Endothelial cell of umbilical vein (primary cell): ENCODE results near the gene RNF19B. TPM values are rescaled to one million over a fixed set of nuclear protein-coding genes. Genes with fewer than 3 reads are reported as not detected.
A peak's percentile ranks its signal among the peaks of the same experiment; 100 is the strongest.

Source experiments
- BruUV-seq: library from RNA; stranded (reverse); fragments of 400-500 nt; replicated peaks from 2 replicates; lab custom pipeline; 2021; lab: Mats Ljungman, UMichigan
- CTCF ChIA-PET: fragments of 300-600, 350-600 bp; sonication (Branson Sonifier 250); formaldehyde crosslinking; loops from one replicate; lab custom pipeline; 2021; ENCODE audit warnings: antibody characterized with exemption, inconsistent platforms; lab: Charles Lee
- POLR2A ChIA-PET: fragments of 300-600, 350-600 bp; sonication (Branson Sonifier 250); formaldehyde crosslinking; loops from one replicate; lab custom pipeline; 2021; ENCODE audit warnings: antibody characterized with exemption, inconsistent platforms; lab: Charles Lee
- DNase-seq: peaks from one replicate; pipeline ENCODE4 v3.0.0-alpha.2; 2011; ENCODE audit warnings: low read depth, low spot score
- FAIRE-seq: peaks from 2 replicates; lab custom pipeline; 2011; peaks lifted over from hg19 to GRCh38; lab: Jason Lieb, UNC
- H2AFZ ChIP-seq: 2 replicates; pipeline ENCODE4 v1.6.0; 2012; ENCODE audit warnings: low read depth, low read length, control low read depth, inconsistent platforms
- H3K27ac ChIP-seq: 2 replicates; pipeline ENCODE4 v1.5.1; 2011; ENCODE audit warnings: low read depth, mild to moderate bottlenecking, control low read depth, low read length, moderate library complexity; ENCODE audit not compliant: insufficient read depth
- H3K27me3 ChIP-seq, 2 experiments: 2 replicates each; pipeline versions ENCODE4 v1.6.0 to v1.6.1; 2011; ENCODE audit warnings: low read length in 2 of 2, mixed read lengths in 1 of 2; ENCODE audit not compliant: control insufficient read depth in 2 of 2, insufficient read depth in 2 of 2
- H3K36me3 ChIP-seq, 2 experiments: 2 replicates in 1 of 2; 3 replicates in 1 of 2; pipeline ENCODE4 v1.5.1; 2011; ENCODE audit warnings: low read length in 2 of 2, mild to moderate bottlenecking in 1 of 2, moderate library complexity in 1 of 2; ENCODE audit not compliant: control insufficient read depth in 2 of 2, insufficient read depth in 2 of 2; ENCODE audit errors: extremely low read depth in 1 of 2
- H3K4me1 ChIP-seq: 3 replicates; pipeline ENCODE4 v1.5.1; 2011; ENCODE audit warnings: mild to moderate bottlenecking, low read length; ENCODE audit not compliant: control insufficient read depth, insufficient read depth; ENCODE audit errors: extremely low read depth
- H3K4me2 ChIP-seq: 2 replicates; pipeline ENCODE4 v1.6.1; 2011; ENCODE audit warnings: low read length, control low read depth, mixed read lengths; ENCODE audit not compliant: insufficient read depth
- H3K4me3 ChIP-seq, 3 experiments: fragments of 200-600 bp in 1 of 3; sonication (generic), shearing (Covaris generic) in 1 of 3; replicated peaks in 1 of 3; 2 replicates each; pipeline ENCODE4 v1.5.1; 2011 to 2016; ENCODE audit warnings: control low read depth in 3 of 3, low read length in 3 of 3, mild to moderate bottlenecking in 2 of 3, inconsistent platforms in 1 of 3, low read depth in 1 of 3, moderate library complexity in 1 of 3; ENCODE audit not compliant: insufficient read depth in 1 of 3
- H3K79me2 ChIP-seq: 2 replicates; pipeline ENCODE4 v1.6.0; 2012; ENCODE audit warnings: low read length, inconsistent platforms; ENCODE audit not compliant: control insufficient read depth, insufficient read depth
- H3K9ac ChIP-seq: replicated peaks from 2 replicates; pipeline ENCODE3; 2011; ENCODE audit warnings: low read length, control low read depth; ENCODE audit not compliant: insufficient read depth; ENCODE audit errors: extremely low read depth
- H3K9me1 ChIP-seq: replicated peaks from 3 replicates; pipeline ENCODE4 v1.6.0; 2011; ENCODE audit warnings: mild to moderate bottlenecking, low read length; ENCODE audit not compliant: control insufficient read depth, insufficient read depth; ENCODE audit errors: extremely low read depth
- H3K9me3 ChIP-seq: replicated peaks from 2 replicates; pipeline ENCODE4 v1.5.1; 2012; ENCODE audit warnings: low read length, inconsistent platforms; ENCODE audit not compliant: control insufficient read depth, insufficient read depth
- H4K20me1 ChIP-seq: replicated peaks from 2 replicates; pipeline ENCODE3; 2011; ENCODE audit warnings: mild to moderate bottlenecking, low read length; ENCODE audit not compliant: control insufficient read depth, insufficient read depth; ENCODE audit errors: extremely low read depth
- EZH2 ChIP-seq: IDR thresholded peaks from 2 replicates; pipeline ENCODE4 v1.6.1; 2012; ENCODE audit warnings: borderline replicate concordance, low read depth, mild to moderate bottlenecking, moderate library complexity, low read length, inconsistent platforms; ENCODE audit not compliant: severe bottlenecking
- FOS ChIP-seq: IDR thresholded peaks from 2 replicates; pipeline ENCODE4 v1.6.1; 2011; ENCODE audit warnings: mild to moderate bottlenecking, low read length, moderate library complexity, borderline replicate concordance; ENCODE audit not compliant: insufficient read depth
- GATA2 ChIP-seq: IDR thresholded peaks from 2 replicates; pipeline ENCODE4 v1.7.0; 2011; ENCODE audit warnings: low read depth, mild to moderate bottlenecking, moderate library complexity, mixed read lengths, low read length; ENCODE audit not compliant: insufficient read length, insufficient read depth
- JUN ChIP-seq: IDR thresholded peaks from 2 replicates; pipeline ENCODE4 v1.6.1; 2011; ENCODE audit warnings: borderline replicate concordance, low read depth; ENCODE audit not compliant: insufficient read length, insufficient read depth
- MAX ChIP-seq: IDR thresholded peaks from 2 replicates; pipeline ENCODE4 v1.6.1; 2011; ENCODE audit not compliant: insufficient read depth, insufficient read length
- POLR2A ChIP-seq: IDR thresholded peaks from 2 replicates; pipeline ENCODE4 v1.6.1; 2012; ENCODE audit warnings: low read depth, mild to moderate bottlenecking, control low read depth, low read length
- POLR2AphosphoS5 ChIP-seq: IDR thresholded peaks from 2 replicates; pipeline ENCODE4 v1.6.1; 2012; ENCODE audit warnings: low read depth, mild to moderate bottlenecking, control low read depth, low read length, moderate library complexity; ENCODE audit not compliant: insufficient read depth
- dilution Hi-C: fragments of 300-500 bp; cut with MboI; formaldehyde crosslinking; loops from one replicate; pipeline ENCODE4 v1.15.0; 2019; ENCODE audit warnings: low sequenced_read_pairs; ENCODE audit not compliant: extremely low pct_ligation_motif_present
- intact Hi-C: fragments of 100-400 bp; cut with micrococcal nuclease; formaldehyde crosslinking; loops from one replicate; pipeline ENCODE4 v1.10.0; 2022
- polyA plus RNA-seq, 4 experiments: library from polyadenylated mRNA; depleted of rRNA in 3 of 4; stranded (reverse) in 3 of 4; unstranded in 1 of 4; fragments of >200 nt; gene quantifications; 2 replicates each; pipeline versions ENCODE4 v1.2.1 to v1.2.3, GENCODE V29; 2011 to 2012; ENCODE audit warnings: missing spikeins in 1 of 4
- total RNA-seq: library from RNA; stranded (reverse); gene quantifications from 2 replicates; pipeline ENCODE4 v1.2.3, GENCODE V29; 2021
- TF ChIP-seq, protein P1 (sequence below), 2 donors: IDR thresholded peaks; 1 replicate in 1 of 2; 2 replicates in 1 of 2; pipeline ENCODE4 v1.5.1; 2011; ENCODE audit warnings: low read length in 2 of 2, mild to moderate bottlenecking in 2 of 2, moderate library complexity in 2 of 2, control low read depth in 1 of 2, inconsistent platforms in 1 of 2, low read depth in 1 of 2; ENCODE audit not compliant: insufficient read depth in 1 of 2; ENCODE audit errors: extremely low read depth in 1 of 2

Gene RNF19B
- total and polyA plus RNA-seq, 2 donors (not counting 3 experiments of a cell fraction or from before 2014, with no cell fraction given): 19.2 to 25.6 TPM

- DNase-seq (no peak), FAIRE-seq (no peak)
- CTCF ChIA-PET: interaction anchor here (0.6 to 2.2 kb wide), 4 partner anchors 9 to 68 kb away, joined by 3 to 16 read pairs (median 4); no protein-coding TSS in a partner anchor
- Histone ChIP-seq H3K9me3 (no peaks in the 10 kb centered on the region), H3K9me1 (no peaks in the 10 kb centered on the region), H2AFZ (no peak overlapping the region), H3K9ac (no peak overlapping the region), H3K4me3 (no peak overlapping the region), H3K4me2 (no peak overlapping the region), H3K27me3 (no peaks in the 10 kb centered on the region), H4K20me1 (no peaks in the 10 kb centered on the region), H3K4me1 (peaks cover 69% of the 10 kb centered on the region), H3K79me2 (no peaks in the 10 kb centered on the region), H3K27ac (no peak overlapping the region), H3K36me3 (no peaks in the 10 kb centered on the region)
- dilution Hi-C loops: loop anchor here (10.0 kb wide), 1 partner anchor 56 kb away; no protein-coding TSS in a partner anchor
- BruUV-seq: no TSS peak
- intact Hi-C loops: no loop called here
- POLR2A ChIA-PET: no interaction called here
- no peak for TF ChIP-seq JUN
- TF ChIP-seq, protein P1, sequence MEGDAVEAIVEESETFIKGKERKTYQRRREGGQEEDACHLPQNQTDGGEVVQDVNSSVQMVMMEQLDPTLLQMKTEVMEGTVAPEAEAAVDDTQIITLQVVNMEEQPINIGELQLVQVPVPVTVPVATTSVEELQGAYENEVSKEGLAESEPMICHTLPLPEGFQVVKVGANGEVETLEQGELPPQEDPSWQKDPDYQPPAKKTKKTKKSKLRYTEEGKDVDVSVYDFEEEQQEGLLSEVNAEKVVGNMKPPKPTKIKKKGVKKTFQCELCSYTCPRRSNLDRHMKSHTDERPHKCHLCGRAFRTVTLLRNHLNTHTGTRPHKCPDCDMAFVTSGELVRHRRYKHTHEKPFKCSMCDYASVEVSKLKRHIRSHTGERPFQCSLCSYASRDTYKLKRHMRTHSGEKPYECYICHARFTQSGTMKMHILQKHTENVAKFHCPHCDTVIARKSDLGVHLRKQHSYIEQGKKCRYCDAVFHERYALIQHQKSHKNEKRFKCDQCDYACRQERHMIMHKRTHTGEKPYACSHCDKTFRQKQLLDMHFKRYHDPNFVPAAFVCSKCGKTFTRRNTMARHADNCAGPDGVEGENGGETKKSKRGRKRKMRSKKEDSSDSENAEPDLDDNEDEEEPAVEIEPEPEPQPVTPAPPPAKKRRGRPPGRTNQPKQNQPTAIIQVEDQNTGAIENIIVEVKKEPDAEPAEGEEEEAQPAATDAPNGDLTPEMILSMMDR (IDR thresholded peaks at IDR 0.05; ENCODE audit: extremely low read depth in 1 of 2, insufficient read depth in 1 of 2, low read depth in 1 of 2, low read length in 2 of 2): peak in 1 of 2 donors; percentile 19
Observed at GRCh38 chr1:33001282-33001681, 36.7 kb upstream of the RNF19B start.

DNA sequence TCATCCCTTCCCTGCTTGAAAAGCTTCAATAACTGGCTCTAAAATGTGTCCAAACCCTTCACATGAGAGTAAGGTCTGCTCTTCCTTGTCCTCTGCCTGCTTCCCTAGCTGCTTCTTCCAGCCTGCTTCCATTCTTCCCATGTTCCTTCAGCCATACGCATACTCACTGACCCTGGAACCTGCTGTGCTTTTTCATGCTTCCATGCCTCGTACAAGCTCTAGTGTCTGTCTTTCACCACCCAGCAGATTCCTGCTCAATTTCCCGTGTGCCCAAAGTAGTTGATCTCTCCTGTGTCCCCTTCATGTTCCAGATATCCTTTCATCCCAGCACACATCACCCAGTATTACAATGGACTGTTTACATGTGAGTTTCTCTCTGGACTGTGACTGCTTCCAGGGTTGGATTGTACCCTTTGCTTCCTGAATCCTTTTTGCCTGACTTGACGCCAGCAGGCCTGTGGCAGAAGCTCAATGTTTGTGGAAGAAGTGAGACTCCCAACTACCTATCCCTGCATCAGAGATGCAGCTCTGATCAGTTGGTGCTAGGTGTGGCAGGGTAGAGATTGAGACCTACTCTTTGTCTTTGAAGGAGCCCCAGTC is 35.9 kb upstream of the RNF19B start:
- Histone ChIP-seq H3K9me3 (no peaks in the 10 kb centered on the region), H2AFZ (no peak overlapping the region), H3K27me3 (no peaks in the 10 kb centered on the region), H3K79me2 (no peaks in the 10 kb centered on the region), H3K4me1 (peaks cover 61% of the 10 kb centered on the region), H3K9me1 (no peaks in the 10 kb centered on the region), H3K36me3 (no peaks in the 10 kb centered on the region), H4K20me1 (no peaks in the 10 kb centered on the region), H3K4me2 (no peak overlapping the region), H3K27ac (no peak overlapping the region), H3K4me3 (no peak overlapping the region), H3K9ac (no peak overlapping the region)
- TF ChIP-seq JUN (no peak), POLR2AphosphoS5 (no peak), EZH2 (no peak), MAX (no peak), POLR2A (no peak), FOS (no peak), GATA2 (no peak)
- ChIA-PET POLR2A (interaction anchor here (0.6 kb wide), 1 partner anchor 37 kb away, joined by 4 read pairs; no protein-coding TSS in a partner anchor), CTCF (interaction anchor here (0.6 to 2.2 kb wide), 5 partner anchors 8 to 67 kb away, joined by 3 to 16 read pairs (median 4); no protein-coding TSS in a partner anchor)
- intact Hi-C loops (no loop called here), dilution Hi-C loops (loop anchor here (10.0 kb wide), 1 partner anchor 56 kb away; no protein-coding TSS in a partner anchor)
- no TSS peak for BruUV-seq
- no peak for FAIRE-seq
- peak; percentile 29 for DNase-seq
